ENCODE measurements around the gene WIPF3.

GRCh38 chr7:29826530-29826822 lies 20.2 kb downstream of the WIPF3 start:
- no peak for TF ChIP-seq CTCF (IDR thresholded peaks at IDR 0.05)
- no peak for TF ChIP-seq POLR2A (IDR thresholded peaks at IDR 0.05)
- TF ChIP-seq POLR2AphosphoS5 (IDR thresholded peaks at IDR 0.05), result no peak
